Activated CD8-positive, alpha-beta memory T cell treated with anti-CD3 and anti-CD28 coated beads, Interleukin-2, amount 50 U/mL, for 24 hours (primary cell): ENCODE results near the gene MAML2.

Experiments
- DNase-seq: peaks from one replicate; pipeline ENCODE4 v3.0.0-alpha.2; 2020; ENCODE audit errors: extremely low read depth

MAML2 gene

DNA sequence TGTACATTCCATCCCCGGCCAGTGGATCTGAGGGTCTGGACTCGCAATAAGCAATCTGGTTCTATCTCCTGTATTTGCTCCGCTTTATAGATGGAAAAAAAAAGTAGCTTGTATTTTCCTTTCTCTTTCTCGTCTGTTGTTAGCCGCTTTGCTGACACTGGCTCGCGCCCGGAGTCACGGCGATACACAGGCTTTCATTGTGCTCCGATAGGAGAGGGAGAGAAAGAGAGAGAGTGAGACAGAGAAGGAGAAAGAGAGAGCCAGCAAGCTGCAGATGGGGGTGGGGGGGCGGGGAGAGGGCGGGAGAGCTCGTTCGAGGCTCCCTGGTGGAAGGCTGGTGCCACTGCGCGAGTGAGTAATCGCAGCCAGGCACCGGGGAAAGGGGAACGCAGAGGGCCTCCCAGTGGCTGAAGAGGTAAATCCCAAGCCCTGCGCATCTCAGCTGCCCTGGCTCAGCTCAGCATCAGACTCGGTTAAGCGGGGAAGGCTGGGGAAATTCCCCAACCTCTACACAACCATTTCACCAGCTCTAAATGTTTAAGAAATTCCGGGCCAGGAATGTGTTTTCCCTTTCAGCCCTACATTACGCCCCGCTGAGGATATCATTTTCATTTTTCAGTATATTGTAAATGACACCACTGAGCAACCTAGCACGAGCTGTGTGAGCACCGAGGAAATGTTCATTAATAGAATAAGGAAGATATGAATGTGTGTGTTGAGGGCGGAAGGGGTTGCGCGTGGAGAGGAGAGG lies at the start of gene MAML2:
MAML2 (minus strand) TSS at position 235 of the 751 bp plus-strand sequence. CDS start 1,300 bp downstream, outside the sequence.
- peak; percentile 68 for DNase-seq

DNA sequence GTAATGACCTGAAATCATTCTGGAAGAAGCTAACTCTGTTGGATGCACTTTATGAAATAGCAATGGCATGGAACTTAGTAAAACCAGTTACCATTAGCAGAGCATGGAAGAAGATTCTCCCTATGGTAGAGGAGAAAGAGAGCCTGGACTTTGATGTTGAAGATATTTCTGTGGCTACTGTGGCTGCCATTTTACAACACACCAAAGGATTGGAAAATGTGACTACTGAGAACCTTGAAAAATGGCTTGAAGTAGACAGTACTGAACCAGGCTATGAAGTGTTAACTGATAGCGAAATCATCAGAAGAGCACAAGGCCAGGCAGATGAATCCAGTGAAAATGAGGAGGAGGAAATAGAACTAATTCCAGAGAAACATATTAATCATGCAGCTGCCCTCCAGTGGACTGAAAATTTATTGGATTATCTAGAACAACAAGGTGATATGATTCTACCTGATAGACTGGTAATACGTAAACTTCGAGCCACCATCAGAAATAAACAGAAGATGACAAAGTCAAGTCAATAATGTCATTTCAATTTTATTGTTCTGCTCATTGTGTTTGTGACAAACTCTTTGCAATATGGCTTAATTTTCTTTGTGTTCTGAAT lies 48.8 kb upstream of the MAML2 start:
- no peak for DNase-seq

DNA sequence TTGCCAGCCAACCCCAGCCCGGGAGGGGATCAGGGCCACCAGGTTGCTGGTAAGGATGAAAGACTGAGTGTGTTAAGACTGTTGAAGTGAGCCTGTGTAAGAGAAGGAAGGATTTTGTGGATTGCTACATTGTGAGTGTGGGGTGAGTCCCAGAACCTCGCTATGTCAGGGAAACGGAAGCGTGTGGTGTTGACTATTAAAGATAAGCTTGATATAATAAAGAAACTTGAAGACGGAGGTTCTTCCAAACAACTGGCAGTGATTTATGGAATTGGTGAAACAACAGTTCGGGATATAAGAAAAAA lies 47.4 kb upstream of the MAML2 start:
- no peak for DNase-seq

DNA sequence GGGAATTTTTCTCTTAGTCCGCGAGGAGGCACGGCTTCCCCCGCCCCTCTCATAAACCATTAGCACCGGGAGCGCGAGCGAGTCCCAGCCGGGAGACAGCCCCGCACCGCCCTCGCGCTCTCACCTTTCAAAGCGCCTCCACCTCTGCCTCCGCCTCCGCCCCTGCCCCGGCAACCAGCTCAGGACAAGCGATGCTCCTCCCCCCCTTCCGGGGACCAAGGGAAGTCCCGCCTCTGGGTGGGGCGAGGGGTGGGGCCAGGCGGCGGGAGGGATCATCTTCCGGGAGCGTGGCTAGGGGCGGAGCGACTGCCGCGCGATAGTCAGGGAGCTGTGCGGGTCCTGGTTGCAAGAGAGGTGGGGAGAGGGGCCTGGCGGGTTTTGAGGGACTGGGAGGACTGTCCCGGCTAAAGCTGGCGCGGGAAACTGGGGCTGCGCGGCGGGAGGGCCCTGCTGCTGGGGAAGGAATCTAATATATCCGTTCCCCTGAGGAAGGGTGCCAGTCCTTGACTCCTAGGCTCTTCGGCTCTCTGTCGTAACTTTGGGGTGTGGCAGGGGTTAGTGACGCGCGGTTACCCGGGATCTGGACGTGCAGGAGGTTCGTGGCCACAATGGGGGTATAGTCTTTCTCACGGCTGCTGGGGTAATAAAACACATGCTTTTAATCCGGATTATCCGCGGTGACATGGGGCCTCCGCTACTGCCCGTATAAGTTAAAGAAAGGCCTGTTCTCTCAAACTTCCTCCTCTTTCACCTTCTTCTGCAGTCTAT lies 46.9 kb upstream of the MAML2 start, which contains the start of the genes CCDC82 and JRKL:
CCDC82 (minus strand) TSS at position 193 of the 768 bp plus-strand sequence. CDS start 5,165 bp downstream, outside the sequence.
JRKL (plus strand) TSS at position 294 of the 768 bp plus-strand sequence. CDS start 637 bp downstream, outside the sequence.
- peak; percentile 95 for DNase-seq

DNA sequence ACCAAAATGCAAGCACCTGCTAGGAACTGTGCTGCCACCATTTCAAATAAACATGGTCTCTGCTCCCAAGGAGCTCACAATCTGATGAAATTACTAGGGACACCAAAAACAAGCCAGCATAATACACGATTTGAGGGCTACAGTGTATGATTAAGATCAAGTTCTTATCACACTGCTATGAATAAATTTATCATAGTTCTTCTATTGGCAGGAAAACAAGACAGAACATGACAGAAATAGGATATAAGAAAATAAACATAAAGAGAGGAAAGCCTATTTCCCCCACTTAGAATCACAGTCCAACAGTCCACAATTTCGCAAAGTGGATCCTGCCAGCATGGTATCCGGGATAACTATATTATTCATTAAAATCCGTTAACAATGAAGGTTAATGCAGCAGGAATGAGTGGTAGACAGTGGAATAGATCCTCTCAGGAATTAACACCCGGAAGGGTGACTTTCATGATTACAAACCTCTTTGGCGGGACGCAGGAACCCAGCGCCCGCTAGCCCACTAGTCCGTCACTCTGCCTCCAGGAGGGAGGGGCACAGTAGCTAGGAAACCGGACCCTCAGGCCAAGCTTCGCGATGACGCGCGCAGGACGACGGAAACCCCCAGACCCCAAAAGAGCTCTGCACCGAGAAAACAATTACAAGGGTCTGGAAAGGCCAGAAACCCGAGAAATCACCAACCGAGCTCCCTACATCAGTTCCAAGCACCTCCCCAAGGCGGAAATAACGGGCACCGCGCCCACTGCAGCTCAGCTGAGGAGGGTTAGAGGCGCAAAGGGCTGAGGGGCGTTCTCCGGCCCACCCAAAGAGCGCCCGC lies 46.1 kb upstream of the MAML2 start:
- DNase-seq = no peak

DNA sequence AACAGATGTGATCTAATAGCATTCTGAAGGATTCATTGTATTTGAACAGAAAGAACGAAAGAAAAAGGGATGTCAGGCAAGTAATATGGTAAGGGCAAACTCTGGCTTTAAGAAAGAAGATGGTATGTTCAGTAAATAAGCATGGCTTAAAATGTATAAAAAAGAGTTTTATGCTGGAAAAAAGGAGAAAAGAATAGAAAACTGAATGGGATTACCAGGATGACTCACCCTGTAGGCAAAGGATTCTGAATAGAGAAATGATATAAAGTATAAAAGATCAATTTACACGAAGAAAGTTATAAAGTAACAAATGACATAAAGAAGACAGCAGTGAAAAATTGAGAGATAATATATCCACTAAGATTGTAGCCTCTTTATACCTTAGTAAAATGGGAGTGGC lies 42.2 kb upstream of the MAML2 start:
- no peak for DNase-seq

DNA sequence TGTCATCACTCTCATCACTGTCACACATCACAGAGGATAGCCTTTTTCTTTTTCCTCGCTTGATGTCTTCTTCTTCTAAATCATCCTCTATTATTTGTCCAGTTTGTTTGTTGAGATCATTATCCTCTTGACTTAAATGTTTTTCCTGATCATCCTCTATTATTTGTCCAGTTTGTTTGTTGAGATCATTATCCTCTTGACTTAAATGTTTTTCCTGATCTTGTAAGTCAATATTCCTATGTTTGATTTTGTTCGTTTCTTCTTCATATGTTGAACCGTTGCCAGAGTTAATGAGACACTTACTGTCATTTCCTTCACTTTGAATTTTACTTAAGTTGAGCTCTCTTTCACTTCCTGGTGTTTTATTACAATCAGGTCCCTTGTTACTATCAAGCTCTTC lies 41.2 kb upstream of the MAML2 start:
- no peak for DNase-seq

DNA sequence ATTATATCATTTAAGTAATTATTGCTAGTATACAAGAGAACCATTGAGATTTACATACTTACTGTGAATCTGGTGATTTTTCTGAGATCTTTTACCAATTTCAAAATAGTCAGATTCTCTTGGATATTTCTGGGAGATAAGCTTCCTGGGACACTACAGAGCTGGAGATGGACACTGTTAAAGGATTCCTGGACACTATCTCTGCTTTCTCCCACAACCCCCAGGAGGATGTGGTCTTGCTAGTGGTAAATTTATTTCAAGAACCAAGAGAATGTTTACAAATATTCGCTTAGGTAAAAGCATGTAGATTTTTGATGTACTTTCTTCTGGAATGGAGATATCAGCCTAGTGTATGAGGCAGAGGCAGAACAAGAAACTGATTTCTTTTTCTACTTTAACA lies 33.8 kb upstream of the MAML2 start:
- no peak for DNase-seq

DNA sequence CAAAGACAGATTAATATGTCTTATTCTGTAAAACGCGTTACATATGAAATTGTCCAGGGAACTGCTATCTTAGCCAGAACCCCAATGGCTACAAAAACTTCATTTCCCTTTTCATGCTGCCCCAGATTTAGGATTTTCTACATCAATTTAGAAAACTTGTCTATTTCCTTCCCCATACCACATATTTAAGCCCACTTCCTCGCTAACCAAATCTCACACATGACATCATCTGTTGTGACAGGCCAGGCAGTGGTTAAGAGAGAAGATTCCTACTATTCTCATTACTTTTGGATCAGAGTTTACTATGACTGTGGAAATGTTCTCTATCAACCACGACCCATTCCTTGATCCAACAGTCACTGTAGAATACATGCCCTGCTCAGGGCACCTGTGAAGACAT lies 30.8 kb upstream of the MAML2 start:
- DNase-seq = no peak

DNA sequence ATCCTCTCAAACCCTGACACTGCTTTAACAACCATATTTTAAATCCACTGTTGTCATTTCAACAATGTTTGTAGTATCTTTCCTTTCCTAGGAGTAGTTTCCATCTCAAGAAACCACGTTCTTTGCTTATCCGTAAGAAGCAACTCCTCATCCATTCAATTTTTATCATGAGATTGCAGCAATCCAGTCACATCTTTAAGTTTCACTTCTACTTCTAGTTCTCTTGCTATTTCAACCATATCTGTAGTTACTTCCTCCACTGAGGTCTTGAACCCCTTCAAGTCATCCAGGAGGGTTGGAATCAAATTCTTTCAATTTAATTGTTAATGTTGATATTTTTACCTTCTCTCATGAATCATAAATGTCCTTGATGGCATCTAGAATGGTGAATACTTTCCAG lies 24.3 kb upstream of the MAML2 start:
- no peak for DNase-seq

DNA sequence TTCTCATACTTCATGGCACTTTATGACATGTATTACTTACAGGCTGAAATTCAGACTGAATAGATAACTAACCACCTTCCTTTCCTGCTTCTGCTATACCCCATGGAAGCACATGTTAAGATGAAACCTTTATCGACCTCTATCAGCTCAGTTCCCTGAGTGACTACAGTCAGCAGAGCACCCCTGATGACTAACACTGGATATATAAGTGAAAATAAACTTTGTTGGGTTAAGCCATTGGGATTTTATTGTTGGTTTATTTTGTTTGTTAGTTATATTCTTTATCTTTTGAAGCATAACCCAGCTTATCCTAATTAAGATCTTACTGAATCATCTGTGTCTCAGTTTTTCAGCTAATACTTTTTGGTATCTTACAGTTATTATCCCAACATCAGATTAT lies 23.0 kb upstream of the MAML2 start:
- DNase-seq = no peak

DNA sequence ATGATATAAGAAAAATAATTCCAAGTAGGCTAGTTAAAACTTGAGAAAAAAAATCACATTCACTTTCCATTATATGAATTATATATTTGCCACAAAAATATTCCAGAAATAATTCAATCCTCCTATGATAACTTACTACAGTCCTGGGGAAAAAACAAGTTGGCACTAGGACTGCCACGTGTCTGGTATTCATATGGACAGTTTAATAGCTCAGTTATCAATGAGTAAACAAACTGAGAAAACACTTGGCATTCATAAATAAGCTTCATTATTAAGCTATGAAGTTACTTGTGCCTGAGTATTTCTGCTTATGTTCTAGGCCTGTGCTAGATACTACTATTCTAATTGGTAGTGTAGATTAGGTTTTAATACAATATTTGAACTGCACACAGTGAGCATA lies 22.5 kb upstream of the MAML2 start:
- DNase-seq = no peak

DNA sequence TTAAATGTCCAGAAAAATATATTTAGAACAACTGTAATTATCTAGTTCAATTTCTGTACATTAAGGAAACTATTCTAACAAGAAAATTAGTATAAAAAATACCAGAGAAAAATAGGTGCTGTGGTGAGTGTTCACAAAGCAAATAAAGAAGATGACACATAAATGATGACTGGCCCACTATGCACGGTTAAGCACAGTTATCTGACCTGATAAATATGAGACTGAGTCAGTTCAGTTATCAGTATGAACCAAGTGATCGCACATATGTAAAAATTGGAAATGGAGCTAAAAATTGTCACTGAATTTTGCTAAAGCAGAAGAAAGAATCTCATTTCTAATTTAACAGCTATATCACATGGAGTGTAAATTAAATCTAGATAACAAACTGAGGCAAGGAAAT lies 18.8 kb upstream of the MAML2 start:
- DNase-seq = no peak

DNA sequence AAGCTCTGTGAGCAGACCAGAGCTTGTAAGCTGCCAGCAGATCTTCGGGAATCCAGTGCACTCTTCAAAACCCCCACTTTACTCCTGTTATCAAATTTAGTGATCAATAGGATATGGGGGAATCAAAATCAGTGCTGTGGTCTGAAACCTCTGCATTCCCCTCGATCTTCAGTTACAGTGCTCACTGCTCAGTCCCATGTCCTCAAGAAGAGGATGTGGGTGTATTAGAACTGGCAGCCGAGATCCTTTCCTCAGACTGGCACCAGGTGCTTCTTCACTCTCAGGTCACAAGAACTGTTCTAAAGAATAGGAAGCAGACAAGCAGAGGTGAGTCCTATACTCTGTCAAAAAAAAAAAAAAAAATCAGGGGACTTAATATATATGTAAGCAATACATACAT lies 15.3 kb upstream of the MAML2 start:
- no peak for DNase-seq

DNA sequence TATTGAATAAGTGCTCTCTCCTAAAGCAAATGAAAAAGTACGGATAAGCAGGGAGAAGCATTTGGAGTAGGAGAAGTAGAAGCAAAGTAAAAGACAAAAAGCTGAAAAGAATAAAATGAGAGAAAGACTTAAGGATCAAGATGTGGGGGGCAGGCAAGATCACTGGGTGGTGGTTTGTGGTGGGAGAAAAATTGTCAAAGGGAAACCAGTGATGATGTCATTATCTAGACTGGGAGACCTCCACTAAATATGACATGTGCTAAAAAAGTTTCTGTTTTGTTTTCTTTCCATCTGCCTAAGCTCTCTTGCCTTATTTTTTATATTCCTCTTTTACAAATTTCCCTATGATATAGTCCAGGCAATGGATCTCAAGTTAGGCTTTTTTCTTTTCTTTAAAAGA lies 14.8 kb upstream of the MAML2 start:
- no peak for DNase-seq

DNA sequence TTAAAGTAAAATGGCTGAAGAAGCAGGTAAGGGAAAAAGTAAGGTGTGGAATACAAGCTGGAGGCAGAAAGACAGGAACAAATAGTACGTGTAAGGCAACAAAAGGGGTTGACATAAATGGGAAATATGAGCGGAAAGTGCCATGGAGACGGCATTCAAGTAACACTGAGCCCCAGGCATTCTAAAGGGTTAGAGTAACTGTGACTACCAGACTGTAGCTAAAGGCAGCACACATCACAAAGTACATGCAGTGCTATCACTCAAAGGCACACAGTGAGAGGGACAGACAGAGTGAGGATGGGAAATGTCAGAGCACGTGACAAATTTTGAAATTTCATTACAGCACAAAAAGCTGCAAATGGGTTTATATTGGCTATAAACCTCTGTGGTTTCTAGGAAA lies 13.9 kb upstream of the MAML2 start:
- DNase-seq = no peak

DNA sequence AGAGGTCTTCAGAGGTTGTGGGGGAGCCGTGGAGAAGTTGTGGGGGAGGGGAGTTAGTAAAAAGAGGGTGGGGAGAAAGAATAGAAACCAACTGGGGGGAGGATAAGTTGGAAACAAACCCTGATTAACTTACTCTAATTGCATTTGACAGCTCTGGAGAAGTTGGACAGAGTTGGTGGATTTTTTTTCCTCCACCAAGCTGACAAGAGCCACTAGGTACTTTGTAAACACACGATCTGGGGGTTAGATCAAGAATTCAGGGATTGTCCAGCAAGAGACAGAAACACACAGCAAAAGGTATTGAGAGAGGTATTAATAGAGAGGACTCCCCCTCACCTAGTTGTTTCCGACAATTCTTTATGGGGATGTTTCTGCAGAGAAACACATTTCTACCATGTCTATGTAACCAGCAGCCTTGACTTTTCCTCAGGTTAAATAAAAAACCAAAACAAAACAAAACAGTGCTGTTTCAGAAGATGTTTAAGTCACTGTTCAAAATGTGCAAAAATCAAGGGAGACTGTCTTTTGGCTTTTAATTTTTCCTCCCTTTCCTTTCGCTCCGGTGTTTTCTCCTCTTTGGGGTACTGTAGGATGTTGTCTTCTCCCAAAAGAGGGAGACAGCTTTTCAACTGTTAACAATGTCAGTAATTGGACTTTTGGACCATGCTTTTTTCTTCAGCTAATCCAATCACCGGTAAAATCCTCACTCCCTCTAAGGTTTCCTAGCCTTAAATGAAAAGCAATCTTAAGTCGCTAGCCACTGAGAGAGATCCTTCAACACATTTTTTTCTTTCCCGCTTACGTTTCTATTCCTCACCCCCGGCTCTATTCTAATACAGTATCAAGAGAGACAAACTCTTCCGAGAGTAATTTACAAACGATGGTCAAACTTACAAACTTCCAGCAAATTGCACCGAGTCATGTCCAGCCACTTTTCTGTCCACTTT lies 708 bp downstream of the MAML2 start:
- DNase-seq = no peak

DNA sequence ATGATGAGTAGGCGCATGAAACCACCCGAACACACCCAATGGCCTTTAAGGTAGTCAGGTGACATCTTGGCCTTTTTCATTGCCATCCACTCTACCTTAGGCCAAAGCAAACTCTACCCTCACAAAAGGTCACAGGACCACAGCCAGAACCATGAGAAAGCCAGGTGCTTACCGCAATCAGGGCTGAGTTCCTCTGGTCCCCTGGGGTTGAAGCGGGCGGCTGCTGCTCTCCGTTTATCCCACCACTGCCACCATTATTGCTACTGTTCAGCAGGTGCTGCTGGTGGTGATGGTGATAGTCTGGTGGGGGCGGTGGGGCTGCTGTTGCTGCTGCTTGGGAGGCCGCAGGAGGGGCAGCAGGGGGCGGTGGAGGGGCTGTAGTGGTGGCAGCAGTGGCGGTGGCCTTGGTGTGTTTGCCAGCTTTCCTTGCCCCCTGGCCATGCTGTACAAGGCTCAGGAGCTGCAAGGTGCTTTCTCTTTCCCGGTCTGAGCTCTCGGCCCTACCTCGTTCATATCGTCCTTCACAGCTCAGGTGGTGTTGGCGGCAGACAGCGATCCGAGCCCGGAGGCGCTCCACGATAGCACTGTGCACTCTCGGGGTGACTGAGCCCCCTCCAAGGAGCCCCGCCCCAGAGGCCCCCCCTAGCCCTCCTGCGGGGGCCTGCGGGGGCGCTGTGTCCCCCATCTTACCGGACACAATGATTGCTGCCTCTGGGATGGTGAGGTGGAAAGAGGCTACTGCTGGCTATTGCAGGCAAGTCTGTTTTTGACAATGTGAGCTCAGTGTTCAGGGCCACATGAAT lies 1.6 kb downstream of the MAML2 start:
- no peak for DNase-seq

DNA sequence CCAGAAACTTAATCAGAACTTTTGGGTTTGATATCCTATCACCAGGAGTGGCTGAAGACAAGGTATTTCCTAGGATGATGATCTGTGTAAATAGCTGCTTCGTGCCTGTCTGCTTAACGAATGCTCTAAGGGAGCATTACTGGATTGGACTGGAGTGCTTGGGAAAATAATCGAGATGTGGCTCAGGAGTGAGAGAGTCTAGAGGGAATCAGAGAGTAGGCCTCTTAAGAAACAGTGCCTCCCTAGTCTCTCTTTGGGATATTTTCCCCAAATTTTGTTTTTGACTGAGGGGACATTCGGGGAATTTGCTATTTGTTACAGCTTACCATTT lies 2.5 kb downstream of the MAML2 start:
- no peak for DNase-seq
